HG03342 (cell line): Measurements from ENCODE around the gene PLEKHM1.

Experiments used
- ATAC-seq: cut with Tn5 transposase; IDR thresholded peaks from one replicate; pipeline ENCODE4 v1.9.1; 2021; ENCODE audit warnings: mild to moderate bottlenecking, moderate library complexity; ENCODE audit not compliant: unreplicated experiment

PLEKHM1 gene

DNA sequence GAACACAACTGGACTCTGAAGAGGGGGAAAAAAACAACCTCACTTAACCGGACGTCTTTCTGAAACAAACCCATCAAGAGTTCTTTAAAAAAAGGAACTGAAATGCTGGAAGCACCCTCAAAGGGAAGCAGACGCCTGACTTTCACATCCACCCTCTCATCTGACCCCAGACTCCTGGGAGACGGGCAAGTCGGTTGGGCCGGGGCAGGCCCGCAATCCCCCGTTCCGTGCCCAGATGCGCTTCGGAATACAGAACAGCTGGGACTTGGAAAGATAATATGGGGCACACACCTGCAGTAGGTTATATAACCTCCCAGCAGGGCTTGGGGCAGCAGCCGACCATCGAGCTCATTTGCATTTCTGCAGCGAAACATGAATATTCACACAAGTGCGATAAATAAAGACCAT lies 61.6 kb downstream of the PLEKHM1 start:
- no peak for ATAC-seq

DNA sequence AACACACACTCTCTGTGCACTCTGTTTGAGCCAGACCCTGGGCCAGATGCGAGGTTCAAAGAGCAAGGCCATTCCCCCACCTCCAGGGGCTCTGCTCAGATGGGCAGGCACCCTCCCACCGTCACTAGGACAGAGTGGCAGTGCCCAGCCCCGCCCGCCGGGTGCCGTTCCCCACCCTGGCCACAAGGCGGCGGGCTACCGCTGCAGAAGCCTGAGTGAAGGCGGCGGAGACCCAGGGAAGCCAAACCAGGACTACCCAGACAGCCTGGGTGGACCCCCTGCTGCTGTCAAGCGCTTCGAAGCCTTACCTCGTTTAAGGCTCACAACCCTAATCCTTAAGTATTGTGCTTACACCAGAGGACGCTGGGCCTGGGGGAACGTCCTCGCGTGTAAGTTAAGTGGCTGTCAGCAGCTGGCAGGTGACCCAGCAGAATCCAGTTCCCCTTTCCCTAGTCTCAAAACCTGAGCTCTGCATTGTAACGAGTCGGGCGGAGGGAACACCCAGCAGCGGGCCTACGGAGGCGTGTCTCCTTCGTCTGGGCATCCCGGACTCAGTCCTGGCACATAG lies 62.4 kb downstream of the PLEKHM1 start:
- no peak for ATAC-seq

DNA sequence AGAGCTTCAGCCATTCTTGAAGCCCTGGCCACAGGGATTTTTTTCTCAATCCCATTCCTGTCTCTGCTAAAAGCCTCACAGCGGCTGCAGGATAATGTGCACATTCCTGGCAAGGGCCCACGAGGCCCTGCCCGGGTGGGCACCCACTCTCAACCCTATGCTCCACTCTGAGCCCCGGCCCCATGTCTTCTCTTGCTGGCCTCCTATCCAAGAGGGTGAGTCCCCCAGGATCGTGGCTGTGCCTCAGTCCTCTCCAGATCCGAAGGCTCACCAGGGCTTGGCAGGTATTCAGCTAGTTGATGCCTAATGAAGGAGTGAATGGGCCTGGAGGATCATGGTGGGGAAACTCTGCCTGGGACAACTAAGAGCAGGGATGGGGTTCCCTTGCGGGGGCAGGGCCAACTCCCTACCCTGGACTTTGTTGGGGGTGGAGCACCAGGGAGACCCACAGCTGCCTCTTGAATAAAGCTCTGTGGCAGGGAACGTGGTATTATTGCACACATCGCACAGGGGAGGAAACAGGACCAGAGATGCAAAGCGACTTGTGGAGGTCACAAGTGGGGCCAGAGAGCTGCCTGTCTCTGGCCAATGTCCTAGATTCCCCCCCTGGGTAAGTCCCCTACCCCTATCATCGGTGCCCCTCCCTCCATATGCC lies 63.2 kb downstream of the PLEKHM1 start:
- ATAC-seq: no peak

DNA sequence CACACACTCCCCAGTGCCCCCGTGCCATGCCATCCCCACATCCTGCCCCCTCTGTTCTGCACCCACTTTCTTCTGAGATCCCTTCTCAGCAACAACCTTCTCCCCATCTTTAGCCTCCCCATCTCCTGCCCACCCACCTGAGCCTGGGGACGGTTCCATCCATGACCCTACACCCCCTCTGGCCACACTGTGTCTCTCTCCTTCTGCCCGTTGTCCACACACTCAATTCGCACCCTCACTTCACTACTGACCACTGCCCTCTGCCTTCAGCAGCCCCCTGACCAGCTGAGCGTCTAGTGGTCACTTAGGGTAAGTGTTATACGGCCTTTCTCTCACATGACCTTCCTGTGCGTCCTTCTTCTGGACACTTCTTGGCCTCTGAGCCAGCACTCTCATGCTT lies 64.0 kb downstream of the PLEKHM1 start:
- ATAC-seq: no peak

DNA sequence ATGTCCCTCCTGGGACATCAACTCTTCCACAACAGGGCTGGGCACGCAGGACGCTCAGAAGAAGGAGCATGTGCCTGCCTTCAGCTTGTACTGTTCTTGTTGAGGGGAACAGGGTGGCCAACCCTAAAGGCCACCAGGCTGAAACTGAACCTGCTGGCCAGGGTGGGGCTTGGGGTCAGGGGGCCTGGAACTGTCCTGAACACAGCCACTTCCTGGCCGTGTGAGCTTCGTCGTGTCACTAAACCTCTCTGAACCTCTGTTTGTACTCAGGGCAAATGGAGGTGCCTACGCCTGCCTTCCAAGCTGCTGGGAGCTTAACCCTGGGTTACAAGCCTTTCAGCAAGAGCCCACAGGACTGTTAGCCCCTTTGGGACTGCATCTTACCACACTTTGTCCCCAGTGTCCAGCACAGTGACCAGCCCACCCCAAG lies 64.5 kb downstream of the PLEKHM1 start:
- no peak for ATAC-seq

DNA sequence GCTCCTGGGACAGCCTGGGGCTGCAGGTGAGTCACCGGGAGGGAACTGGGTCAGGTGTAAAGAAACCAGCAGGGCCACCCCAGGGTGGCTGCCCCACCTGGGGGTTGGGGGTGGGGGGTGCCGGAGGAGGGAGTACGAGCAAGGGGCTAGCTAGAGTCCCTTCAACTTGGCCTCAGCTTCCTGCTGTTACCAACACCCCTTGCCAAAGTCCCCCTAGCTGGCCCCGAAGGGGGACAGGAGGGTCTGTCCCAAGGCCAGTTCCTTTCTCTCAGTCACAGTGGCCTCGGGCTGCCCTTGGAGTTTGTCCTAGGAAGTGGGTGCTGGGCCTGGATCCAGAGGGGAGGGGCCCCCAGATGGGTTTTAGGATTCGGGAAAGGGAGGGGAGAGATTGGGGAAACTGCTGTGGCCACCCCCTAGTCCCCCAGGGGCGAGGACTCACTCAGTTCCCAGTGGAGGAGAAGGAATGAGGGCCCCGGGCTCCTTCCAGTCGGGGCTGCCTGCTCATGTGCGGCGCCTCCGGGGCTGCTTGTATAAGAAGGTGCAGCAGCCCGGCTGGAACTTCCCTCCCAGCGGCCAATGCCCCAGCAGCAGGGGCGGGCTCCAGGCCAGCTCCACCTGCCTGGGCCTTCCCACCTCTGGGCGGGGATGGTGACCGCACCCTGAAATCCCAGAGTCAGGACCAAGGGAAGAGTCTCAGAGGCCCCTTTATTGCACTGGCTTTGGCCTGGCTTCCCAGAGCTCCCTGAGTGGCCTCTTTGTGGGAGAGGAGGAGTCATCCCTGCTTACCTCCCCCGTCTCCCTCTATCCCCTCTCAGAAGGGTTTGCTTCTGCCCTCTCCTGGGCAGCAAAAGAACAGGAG lies 65.2 kb downstream of the PLEKHM1 start:
- ATAC-seq: no peak

DNA sequence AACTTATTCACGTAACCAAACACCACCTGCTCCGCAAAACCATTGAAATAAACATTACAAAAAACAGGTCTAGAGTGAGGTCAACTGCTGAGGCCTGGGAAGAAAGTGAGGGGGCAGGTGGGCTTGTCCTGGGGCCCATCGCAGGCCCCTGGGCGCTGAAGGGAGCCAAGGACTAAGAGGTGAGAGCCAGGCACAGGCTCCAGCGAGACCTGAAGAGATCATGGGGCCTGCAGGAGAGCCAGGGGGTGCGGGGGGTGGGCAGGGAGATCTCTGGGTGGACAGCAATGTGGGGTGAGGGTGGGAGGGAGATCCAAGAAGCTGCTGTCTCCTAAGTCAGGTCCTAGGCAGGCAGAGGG lies 65.8 kb downstream of the PLEKHM1 start:
- ATAC-seq: no peak

DNA sequence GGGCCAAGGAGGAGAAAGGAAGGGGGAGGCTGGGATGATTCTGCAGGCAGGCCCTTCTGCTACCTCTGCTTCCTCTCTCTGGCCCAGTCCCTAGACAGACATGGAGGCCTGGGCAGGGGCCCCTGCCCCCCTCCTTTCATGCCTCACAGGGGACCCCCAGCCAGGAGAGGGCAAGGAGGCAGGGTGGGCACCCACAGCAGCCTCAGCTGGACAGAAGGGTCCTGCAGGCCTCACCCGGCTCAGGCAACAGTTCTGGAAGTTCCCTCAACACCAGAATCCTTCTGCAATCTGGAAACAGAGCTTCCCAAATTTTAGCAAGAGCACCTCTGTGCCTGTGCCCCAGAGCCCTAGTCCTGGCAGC lies 66.6 kb downstream of the PLEKHM1 start:
- no peak for ATAC-seq

DNA sequence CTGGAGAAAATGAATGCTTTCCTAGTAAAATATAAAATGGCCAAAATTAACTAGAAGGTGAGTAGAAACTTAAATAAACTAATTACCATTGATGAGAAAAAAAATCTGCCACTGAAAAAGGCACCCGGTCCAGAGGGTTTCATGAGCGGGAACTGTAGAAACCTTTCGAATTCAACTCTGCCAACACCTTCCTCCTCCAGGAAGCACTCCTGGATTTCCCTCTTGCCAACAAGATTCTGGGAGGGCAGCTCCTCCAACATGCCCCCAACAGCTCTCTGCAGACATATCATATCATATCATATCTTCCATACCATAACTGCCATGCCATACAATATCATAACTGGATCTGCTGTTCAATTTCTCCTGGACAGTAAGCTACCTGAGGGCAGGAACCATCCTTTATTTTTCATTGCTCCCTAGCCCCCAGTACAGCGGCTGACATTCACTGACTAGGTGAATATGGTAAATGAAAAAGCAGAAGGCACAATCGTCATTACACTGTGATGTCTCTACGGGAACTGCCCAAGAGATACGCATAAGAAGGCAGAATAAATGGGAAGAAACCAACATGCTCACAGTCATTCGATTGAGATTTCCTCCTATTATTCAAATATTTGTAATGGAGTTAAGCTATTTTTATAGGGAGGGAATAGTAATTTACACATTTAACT lies 67.1 kb downstream of the PLEKHM1 start:
- ATAC-seq: no peak

DNA sequence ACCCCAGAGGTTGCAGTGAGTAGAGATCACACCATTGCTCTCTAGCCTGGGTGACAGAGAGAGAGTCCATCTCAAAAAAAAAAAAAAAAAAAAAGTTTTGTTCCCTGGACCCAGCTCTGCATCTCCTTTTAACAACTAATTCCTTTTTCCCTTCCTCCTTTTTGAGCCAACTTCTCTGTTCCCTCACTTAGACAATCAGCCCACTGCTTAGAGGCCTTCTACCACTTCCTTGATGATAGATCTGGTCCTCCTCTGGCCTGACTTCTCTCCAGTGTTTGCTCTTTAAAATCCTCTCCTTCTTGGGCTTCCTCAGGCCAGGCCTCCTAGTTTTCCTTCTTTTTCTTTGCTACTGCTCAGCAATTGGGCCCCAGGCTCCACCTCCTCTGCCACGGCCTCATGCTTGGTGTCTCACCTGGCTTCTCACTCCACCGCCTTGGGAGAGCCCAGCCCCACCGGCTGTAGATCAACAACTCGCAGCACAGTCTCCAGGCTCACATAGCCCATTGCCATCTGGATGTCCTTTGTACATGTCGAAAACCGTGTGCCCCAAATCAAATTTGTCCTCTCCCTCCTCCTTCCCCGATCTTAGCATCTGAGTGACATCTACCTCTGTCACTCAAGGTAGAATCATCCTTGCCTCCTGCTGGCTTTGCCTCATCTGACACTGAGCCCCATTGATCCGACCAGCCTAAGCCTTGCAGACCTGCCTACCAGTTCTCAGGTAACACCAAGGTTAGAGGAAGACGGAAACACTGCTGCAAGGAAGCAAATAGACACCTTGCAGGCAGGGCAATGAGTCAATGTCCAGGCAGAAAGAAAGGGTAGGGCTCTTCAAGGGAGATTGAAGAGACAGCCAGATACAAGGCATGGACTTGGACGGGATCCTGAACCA lies 75.3 kb downstream of the PLEKHM1 start:
- ATAC-seq: no peak

DNA sequence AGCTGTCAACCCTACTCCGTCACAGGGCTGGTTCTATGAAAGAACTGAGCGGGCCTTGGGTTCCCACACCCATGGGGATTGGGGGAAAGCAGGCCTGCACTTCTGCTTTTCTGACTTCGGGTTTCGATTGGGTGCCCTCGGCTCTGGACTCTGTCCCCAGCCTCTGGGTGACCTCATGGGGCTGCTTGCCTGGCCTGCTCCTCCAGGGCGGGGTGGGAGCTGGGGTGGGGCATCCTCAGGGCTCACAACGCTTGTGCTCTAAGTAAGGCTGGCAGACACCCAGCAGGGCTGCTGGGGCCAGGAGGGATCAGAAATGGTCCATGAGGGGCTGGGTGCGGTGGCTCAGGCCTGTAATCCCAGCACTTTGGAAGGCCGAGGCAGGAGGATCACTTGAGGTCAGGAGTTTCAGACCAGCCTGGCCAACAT lies 77.0 kb downstream of the PLEKHM1 start:
- no peak for ATAC-seq

DNA sequence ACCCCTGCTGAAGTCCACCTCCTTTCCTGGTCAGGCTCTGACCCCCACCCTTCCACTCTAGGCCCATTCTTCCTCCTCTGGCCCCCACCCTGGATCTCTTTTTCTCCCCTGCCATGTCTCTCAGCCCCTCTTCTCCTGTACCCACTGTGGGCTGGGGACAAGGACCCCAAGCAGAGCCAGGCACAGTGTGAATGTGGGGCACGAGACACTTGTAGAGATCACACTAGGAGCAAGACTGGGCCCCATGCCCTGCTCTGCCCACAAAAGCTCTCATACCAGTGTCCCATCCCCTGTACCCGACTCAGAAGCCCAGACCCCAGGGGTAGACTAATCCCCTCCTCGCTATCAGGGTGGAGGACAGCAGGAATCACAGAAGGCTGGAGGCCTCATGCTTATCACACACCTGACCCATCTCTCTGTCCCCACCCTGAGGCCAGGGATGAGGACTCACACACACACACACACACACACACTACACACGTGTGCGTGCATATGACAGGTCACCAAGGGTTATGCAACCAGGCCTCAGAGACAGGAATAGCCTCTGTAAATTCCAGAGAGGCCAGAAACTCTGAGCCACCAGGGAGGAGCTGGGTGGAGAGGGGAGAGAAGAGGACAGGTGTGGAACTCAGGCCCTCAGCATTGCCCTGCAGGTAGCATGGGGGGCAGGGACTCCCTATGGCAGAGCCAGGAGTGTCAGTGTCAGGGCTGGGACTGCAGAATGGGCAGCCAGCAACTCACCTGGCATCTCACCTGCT lies 79.0 kb downstream of the PLEKHM1 start:
- ATAC-seq: no peak

DNA sequence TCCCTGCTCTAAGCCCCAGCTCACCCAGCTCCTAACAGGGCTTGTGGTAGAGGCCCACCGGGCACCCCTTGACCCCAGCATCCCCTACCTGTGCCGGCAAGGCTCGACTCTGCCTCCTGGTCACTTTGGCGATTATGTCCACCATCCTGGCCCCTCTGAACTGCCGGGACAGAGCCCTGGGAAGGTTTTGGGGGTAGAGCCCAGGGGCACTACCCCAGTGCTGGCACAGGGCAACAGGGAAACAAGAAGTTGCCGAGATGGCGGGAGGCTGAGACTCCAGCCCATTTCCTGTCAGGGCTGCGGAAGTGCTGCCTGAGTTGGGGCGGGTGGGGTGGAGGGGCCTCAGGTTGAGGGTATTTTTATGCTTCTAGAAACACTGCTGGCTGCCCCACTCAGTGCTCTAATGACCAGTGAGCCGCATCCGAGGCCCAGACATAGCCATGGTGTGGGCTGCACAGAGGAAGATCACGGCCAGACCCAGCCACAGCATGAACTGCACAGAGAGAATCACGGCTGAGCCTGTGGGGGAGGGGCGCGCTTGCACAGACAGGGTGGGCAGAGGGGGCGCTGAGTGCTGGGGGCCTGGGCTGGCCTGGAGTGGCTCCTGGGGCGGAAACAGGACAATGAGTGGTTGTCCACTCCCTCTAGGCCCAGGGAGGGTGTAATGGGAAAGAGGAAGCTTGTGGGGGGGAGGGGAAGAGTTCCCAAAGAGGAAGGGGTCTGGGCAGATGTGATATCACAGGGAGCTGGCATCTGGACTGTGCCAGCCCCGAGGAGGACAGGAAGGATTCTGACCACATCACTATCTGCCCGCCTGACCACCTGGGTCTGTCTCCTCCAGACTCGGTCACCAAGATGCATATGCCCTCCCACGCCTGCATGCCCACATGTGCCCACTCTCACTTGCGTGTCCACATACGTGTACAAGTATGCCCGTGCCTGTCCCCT lies 80.1 kb downstream of the PLEKHM1 start:
- no peak for ATAC-seq

DNA sequence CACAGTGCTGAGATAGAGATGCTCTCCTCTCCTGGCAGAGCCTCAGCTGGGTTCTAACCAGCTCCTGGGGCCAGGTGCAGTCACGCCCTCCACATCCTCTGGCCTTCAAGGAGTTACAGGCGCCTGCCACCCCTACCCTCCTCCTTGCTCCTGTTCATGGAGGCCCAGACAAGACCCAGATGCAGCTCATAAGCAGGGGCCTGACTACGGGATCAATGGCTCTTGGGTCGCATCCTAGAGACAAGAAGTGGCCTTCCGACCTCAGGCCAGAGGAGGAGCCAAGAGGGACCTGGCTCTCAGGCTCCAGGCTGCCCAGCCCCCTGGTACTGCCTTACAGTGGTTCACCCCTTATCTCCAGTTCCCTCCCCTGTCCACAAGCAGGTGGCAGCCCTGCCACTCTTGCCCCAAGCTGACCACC lies 80.9 kb downstream of the PLEKHM1 start:
- no peak for ATAC-seq

DNA sequence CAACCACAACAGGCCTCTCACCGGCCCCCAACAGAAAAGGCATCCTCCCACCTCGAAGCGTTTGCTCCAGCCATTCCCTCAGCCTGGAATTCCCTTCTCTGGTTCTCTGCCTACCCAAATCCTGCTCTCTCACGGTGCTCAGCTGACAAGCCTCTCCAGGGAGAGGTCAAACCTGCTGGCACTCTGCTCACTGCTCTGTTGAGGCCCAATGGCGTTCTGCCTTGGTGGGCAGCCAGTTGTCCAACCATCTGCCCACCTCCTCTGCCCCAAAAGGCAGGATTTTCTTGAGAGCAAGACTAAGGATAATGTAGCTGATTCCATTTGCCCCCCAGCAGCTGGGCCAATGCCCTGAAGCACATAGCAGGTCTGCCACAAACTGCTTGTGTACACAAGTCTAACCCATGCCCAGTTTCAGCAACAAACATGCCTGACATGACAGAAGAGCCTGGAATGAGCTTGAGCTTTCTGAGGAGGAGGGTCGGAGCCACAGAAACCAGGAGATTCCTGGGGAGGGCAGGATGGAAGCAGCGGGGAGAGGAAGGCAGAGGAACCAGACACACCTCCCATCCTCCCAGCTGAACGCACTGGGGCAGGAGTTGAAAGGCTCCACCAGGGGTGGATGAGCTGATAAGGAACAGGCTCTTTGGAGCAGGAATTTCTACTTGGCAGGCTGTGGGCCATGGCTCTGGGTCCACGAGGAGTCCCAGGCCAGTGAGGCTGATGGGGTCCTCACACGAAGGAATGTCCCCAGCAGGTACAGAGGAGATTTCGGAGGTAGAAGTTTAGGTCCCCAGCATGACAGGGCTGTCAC lies 81.7 kb downstream of the PLEKHM1 start:
- ATAC-seq: no peak

DNA sequence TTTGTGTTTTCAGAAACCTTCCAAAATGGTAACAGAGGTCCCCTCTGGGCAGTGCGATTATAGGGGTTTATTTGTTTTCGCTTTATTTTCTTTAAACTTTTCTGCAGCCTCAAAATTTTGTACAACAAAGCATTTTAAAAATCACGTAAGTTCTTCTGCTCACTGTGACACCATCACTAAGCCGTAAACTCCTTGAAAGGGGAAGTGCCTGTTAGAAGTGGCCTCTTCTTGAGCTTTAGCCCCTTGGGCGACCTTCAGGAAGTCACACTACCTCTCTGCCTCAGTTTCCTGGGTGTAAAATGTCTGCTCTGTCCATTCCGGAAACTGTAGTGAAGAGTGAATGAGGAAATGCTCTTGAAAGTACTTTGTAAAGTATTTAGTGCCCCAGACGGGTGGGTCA lies 84.4 kb downstream of the PLEKHM1 start:
- no peak for ATAC-seq

DNA sequence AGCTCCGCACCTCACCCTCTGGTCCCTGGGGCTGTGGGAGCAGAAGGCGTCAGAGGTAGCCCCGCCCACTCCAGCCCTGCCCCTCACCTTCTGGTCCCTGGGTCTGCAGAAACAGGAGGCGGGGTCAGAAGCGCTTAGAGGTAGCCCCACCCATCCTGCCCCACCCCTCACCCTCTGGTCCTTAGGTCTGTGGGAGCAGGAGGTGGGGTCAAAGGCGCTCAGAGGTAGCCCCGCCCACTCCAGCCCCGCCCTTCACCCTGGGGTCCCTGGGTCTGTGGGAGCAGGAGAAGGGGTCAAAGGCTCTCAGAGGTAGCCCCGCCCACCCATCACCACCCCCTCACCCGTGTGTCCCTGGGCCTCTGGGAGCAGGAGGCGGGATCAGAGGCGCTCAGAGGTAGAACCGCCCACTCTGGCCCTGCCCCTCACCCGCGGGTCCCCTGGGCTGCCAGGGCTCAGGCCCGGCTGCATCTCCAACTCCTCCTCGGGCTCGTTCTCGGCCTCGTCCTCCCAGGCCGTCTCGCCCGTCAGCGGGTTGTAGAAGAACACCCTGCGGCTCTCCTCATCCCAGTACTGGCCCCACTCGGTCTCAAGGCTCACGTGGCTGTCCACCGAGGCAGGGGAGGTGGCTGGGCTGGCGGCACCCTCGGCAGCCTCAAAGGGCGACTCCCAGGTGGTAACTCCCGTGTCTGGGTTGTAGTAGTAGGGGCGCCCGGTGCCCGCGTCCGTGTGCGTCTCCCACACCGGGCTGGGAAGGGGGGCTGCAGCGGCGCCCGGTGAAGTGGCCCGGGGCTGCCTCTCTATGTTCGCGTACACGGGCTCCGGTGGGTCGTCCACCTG lies 85.1 kb downstream of the PLEKHM1 start:
- no peak for ATAC-seq
